GM21367 (cell line): ENCODE results near the gene MYCBP.
A peak's percentile ranks its signal among the peaks of the same experiment; 100 is the strongest.
"Not testable (repeated sequence)": the region's sequence is repeated elsewhere in the genome, so short reads cannot be mapped to it uniquely, and the experiment has no call there.

Experiments used
- ATAC-seq: cut with Tn5 transposase; IDR thresholded peaks from one replicate; pipeline ENCODE4 v1.9.1; 2021; ENCODE audit not compliant: unreplicated experiment

MYCBP gene

GRCh38 chr1:38873027-38873969 is at the start of gene MYCBP:
Gene MYCBP (minus strand): TSS chr1:38873348. CDS start chr1:38873305, 43 bp downstream.
- ATAC-seq, result peak; percentile 92

- ATAC-seq, result no peak
Observed at GRCh38 chr1:38919130-38919529, 46.0 kb upstream of the MYCBP start.

GRCh38 chr1:38918568-38918967 is 45.4 kb upstream of the MYCBP start:
- ATAC-seq, result no peak

GRCh38 chr1:38917772-38918171 is 44.6 kb upstream of the MYCBP start:
- ATAC-seq, result no peak

GRCh38 chr1:38917337-38917736 is 44.2 kb upstream of the MYCBP start:
- ATAC-seq, result no peak

GRCh38 chr1:38915352-38915948 is 42.3 kb upstream of the MYCBP start:
- ATAC-seq, result no peak

- ATAC-seq, result not testable (repeated sequence)
Observed at GRCh38 chr1:38914908-38915307, 41.8 kb upstream of the MYCBP start.

GRCh38 chr1:38908821-38909220 is 35.7 kb upstream of the MYCBP start:
- ATAC-seq, result no peak

- ATAC-seq, result no peak
Observed at GRCh38 chr1:38905985-38906384, 32.8 kb upstream of the MYCBP start.

- no peak for ATAC-seq
Observed at GRCh38 chr1:38899560-38899959, 26.4 kb upstream of the MYCBP start.

GRCh38 chr1:38898653-38899230 is 25.6 kb upstream of the MYCBP start:
- no peak for ATAC-seq

- ATAC-seq, result no peak
Observed at GRCh38 chr1:38896169-38896568, 23.0 kb upstream of the MYCBP start.

- ATAC-seq, result no peak
Observed at GRCh38 chr1:38892976-38893375, 19.8 kb upstream of the MYCBP start.

GRCh38 chr1:38891753-38892152 is 18.6 kb upstream of the MYCBP start:
- no peak for ATAC-seq

- ATAC-seq, result no peak
Observed at GRCh38 chr1:38889589-38889988, 16.4 kb upstream of the MYCBP start.

- no peak for ATAC-seq
Observed at GRCh38 chr1:38888423-38889333, 15.5 kb upstream of the MYCBP start.

- no peak for ATAC-seq
Observed at GRCh38 chr1:38885092-38885491, 11.9 kb upstream of the MYCBP start.

- ATAC-seq, result no peak
Observed at GRCh38 chr1:38881487-38881886, 8.3 kb upstream of the MYCBP start, which contains the start of gene GJA9. Gene GJA9 (minus strand): TSS chr1:38881587. CDS start chr1:38876098, 5,489 bp downstream.

GRCh38 chr1:38875811-38876210 is 2.7 kb upstream of the MYCBP start:
- no peak for ATAC-seq

GRCh38 chr1:38872401-38873026 is 634 bp downstream of the MYCBP start:
- peak; percentile 16 for ATAC-seq
